Thoracic aorta (tissue), 2 donors: Measurements from ENCODE around the gene NODAL. TPM values are rescaled to one million over a fixed set of nuclear protein-coding genes. Genes with fewer than 3 reads are reported as not detected.

Source experiments
- ATAC-seq: fragments of 150-250 bp; one replicate; pipeline ENCODE4 v1.8.0; 2017; ENCODE audit warnings: low read depth; ENCODE audit not compliant: insufficient number of reproducible peaks, low FRiP score
- DNase-seq: peaks from one replicate; pipeline ENCODE4 v3.0.0-alpha.2; 2020; ENCODE audit warnings: low spot score
- H3K27ac ChIP-seq, 2 donors: fragments of 200-600 bp; sonication (generic); 1 replicate in 1 of 2; 2 replicates in 1 of 2; pipeline ENCODE4 v1.5.1; 2016; ENCODE audit warnings: mild to moderate bottlenecking in 2 of 2, moderate library complexity in 2 of 2
- H3K27me3 ChIP-seq: fragments of 200-600 bp; sonication (generic); replicated peaks from 2 replicates; pipeline ENCODE4 v1.6.0; 2016; ENCODE audit warnings: mild to moderate bottlenecking; ENCODE audit not compliant: insufficient read depth
- H3K36me3 ChIP-seq: fragments of 200-600 bp; sonication (generic); one replicate; pipeline ENCODE4 v1.5.1; 2016
- H3K4me1 ChIP-seq, 2 donors: fragments of 200-600 bp; sonication (generic); 1 replicate in 1 of 2; 2 replicates in 1 of 2; pipeline versions ENCODE4 v1.5.1 to v1.6.0; 2016; ENCODE audit warnings: low read depth in 2 of 2, mild to moderate bottlenecking in 1 of 2; ENCODE audit not compliant: control insufficient read depth in 1 of 2
- H3K4me3 ChIP-seq: fragments of 200-600 bp; sonication (generic); 2 replicates; pipeline ENCODE4 v1.5.1; 2016; ENCODE audit warnings: mild to moderate bottlenecking
- H3K9me3 ChIP-seq: fragments of 200-600 bp; sonication (generic); 2 replicates; pipeline ENCODE4 v1.5.1; 2016
- CTCF ChIP-seq: fragments of 200-600 bp; sonication (generic); IDR thresholded peaks from one replicate; pipeline ENCODE4 v1.5.1; 2019; ENCODE audit warnings: antibody characterized with exemption
- total RNA-seq, 2 donors: library from RNA; depleted of rRNA; stranded (reverse); fragments of >200 nt; gene quantifications; one replicate each; pipeline versions ENCODE4 v1.1.0 to v1.2.3, GENCODE V29; 2016

NODAL gene
- total RNA-seq, 2 donors from 2014 or later = 0.27 TPM; not detected in 1

- Histone ChIP-seq H3K27me3 (no peaks in the 10 kb centered on the region), H3K9me3 (no peaks in the 10 kb centered on the region), H3K4me3 (no peak overlapping the region), H3K27ac (no peak overlapping the region), H3K4me1 (no peaks in the 10 kb centered on the region), H3K36me3 (no peaks in the 10 kb centered on the region)
- DNase-seq (no peak), ATAC-seq (no peak)
- no peak for TF ChIP-seq CTCF
Observed at GRCh38 chr10:70396140-70396539, 45.3 kb downstream of the NODAL start.

DNA sequence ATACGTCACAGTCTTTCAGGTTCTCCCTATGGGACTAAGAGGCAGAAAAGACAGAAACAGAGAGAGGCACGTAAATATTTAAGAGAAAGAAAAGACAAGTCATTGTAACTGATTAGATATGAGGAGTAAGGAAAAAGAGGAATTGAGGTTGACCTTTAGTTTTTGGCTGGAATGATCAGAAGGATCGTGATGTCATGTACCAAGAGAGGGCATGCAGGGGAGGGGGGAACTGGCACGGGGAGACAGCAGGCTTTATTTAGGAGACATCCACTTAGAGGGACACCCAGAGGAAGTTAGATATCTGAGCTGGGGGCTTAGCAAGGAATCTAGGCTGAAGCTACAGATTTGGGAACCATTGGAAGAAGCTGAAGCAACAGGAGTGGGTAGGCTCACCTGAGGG is 49.8 kb downstream of the NODAL start:
- H3K9me3 ChIP-seq = no peaks in the 10 kb centered on the region
- no peaks in the 10 kb centered on the region for H3K27me3 ChIP-seq
- no peak for DNase-seq
- no peaks in the 10 kb centered on the region for H3K4me1 ChIP-seq
- no peak overlapping the region for H3K4me3 ChIP-seq
- no peak for ATAC-seq
- H3K36me3 ChIP-seq = no peaks in the 10 kb centered on the region
- H3K27ac ChIP-seq = no peak overlapping the region
- TF ChIP-seq CTCF = no peak

Other genes starting within 250 kb of the NODAL start
- gene PPA1, start 208.3 kb downstream of the NODAL start, total RNA-seq = 10 to 100 TPM; 55.9 to 76.1 TPM
- gene NPFFR1, start 157.7 kb downstream of the NODAL start, total RNA-seq = under 1 TPM in 1 of 2 donors, not detected in 1; 0.14 TPM
- gene LRRC20, start 59.1 kb downstream of the NODAL start, total RNA-seq = 1 to 10 TPM; 1.9 to 4.7 TPM
- gene EIF4EBP2, start 37.5 kb downstream of the NODAL start, total RNA-seq = 10 to 100 TPM; 52.8 to 60.0 TPM
- 10 to 100 TPM; 19.5 to 19.7 TPM for gene PALD1, start 37.1 kb upstream of the NODAL start, total RNA-seq
- gene PRF1, start 161.1 kb upstream of the NODAL start, total RNA-seq = 1 to 10 TPM; 3.7 to 5.4 TPM
- gene ADAMTS14, start 230.8 kb upstream of the NODAL start, total RNA-seq = 1 to 10 TPM in 1 of 2 donors, not detected in 1; 1.3 TPM